DMS153 treated with DMSO at 0.1 percent for 48 hours (cell line): ENCODE measurements around the gene ZNRF3.

ENCODE experiments used
- DNase-seq: peaks from one replicate; lab custom pipeline; 2025; ENCODE audit not compliant: unreplicated experiment; lab: John Stamatoyannopoulos, UW

ZNRF3 gene

DNA sequence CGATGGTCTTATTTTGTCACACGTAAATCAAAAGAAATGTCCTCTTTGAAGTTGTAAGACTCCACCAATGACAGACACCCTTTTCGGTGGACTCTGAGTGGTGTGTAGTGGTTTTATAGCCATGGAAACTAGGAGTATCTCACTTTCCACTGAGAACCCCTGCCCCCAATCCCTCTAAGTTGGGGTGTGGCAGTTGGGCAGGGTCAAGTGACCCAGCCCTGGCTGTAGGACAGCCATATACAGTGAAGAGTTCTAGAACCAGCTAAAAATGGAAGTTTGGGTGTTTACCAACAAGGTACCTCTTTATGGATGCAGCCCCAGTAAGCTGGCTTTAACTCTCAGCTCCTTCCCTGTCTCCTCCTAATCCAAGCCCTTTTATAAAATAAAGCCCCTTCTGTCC lies 173.1 kb downstream of the ZNRF3 start:
- DNase-seq = no peak

DNA sequence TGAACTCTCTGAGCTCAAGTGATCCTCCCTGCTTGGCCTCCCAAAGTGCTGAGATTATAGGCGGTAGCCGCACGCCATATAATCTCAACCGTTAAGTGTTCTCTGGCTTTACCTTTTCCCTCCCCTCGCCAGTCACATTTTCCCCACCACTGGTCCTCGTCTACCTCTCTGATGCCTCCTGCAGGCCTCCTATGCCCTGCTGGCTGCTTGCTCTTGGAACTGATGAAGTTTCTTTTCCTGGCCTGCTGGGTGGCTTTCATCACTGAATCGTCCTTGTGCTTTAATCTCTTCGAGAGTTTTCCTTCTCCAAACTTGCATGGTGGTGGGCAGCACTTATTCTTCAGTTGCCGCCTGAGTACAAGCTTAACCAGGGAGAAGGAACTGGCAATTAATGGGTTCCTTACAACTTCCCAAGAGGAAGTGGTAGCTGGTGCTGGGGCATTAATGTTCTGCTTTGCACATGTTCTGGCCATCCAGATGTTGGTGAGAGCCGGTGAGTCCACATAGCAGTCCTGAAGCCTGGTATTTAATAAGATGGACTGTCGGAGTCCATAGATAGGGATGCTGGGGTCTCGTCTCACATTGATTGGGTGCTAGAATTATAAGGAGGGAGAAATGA lies 177.0 kb downstream of the ZNRF3 start:
- no peak for DNase-seq

DNA sequence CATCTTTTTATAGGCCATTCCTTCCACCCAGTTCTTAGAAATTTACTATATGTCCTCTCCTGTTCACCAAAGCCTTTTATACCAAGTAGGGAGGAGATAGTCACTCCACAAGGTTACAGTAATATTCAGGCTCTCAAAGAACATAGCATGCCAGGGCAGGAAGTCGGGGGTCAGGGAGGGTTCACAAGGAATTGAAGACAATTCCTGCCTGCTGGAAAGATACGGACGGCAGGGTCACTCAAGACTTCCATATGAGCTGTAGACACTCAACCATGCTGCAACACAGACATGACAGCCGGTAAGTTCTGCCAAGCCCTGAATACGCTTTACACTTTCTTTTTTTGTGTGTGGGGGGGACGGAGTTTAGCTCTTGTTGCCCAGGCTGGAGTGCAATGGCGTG lies 177.6 kb downstream of the ZNRF3 start:
- DNase-seq = no peak

DNA sequence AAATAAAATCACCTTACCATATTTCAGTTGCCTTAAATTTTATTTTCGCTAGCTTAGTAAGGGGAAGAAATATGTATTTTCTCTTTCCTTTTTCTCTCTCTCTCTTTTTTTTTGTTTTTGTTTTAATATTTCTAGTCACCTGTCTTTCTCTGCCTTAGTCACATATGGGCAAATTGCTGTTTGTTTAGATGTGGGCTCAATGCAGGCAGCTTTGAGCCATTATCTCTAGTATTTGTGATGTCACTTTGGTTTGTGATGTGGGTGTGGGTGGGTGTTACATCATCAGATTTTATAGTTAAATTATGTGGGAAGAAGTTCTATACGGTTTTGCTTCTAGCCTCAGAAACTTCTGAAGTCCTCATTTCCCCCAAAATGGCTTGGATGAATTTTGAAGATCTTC lies 178.4 kb downstream of the ZNRF3 start, which contains the start of gene C22orf31:
TSS of gene C22orf31 (minus strand) at position 59 of the 400 bp plus-strand sequence. CDS start at position 20, 39 bp downstream.
- DNase-seq = no peak

DNA sequence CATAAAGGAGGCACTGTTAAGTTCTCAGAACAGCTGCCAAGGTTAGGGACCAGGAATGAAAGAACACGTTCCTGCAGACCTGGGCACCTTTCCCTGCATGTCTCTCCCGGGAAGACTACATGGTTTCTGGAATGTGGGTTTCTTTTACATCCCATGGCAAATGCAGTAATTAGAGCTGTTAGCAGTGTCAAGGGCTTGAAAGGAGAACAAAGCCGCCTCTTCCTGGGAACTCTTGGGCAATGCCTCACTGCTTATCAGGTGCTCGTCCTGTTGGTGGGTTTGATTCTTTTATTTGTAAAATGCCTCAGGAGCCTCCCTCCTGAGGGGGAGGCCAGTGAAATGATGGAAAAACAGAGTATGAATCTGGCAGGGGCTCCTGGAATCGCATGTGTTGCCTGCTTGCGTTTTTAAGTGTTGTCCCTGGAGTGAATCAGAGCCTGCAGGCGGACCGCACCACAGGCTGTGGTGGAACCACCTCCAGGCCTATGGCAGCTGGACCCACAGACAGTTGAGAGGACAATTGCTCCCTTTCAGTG lies 179.0 kb downstream of the ZNRF3 start:
- DNase-seq = peak; percentile 21

DNA sequence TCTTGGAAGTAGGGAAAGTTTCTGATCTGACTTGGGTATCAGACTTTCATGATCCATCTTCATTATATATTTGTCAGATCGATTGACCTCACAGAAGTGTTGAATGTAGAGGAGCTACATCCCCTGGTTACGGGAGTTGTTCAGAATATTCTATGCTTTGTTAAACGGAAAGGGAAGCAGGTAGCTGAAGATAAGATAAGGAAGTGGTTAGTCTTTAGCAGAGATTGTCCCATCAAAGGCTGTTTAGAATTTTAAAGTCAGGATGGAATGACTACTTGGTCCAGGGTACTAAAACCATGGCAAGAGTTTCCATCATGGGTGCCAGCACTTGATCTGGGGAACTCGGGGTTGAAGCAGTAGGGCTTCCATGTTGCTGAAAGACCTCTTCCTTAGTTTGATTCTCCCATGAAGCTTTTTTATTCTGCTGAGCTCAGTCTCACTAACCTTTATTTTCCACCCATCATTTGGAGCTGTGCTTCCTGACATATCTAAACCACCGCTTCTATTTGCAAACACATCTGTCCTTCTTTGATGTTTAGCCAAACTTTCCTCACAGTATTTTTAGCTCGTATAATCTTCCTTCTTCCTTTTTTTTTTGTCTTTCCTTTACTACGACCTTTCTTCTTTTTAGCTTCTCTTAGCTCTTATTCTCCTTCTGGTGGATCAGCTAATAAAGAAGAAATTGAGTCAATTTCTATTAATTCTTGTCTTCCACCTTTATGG lies 182.3 kb downstream of the ZNRF3 start:
- DNase-seq = no peak

DNA sequence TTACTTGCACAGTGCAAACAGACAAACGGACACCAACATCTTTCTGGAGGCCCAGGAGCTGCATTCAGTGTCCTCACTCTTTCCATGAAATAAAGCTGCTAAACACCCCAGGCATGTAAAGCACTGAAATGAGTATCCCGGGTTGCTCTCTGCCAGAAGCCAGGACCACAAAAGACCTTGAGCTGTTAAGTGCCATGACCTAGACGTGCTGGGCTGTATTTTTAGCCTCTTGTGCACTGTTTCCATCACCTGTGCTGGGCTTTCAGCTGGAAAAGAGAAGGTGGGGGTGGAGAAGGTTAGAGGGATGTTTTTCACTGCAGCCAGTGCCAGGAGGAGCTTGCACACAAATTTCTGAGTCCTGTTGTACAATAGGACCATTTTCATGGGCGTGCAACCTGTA lies 186.1 kb downstream of the ZNRF3 start:
- no peak for DNase-seq

DNA sequence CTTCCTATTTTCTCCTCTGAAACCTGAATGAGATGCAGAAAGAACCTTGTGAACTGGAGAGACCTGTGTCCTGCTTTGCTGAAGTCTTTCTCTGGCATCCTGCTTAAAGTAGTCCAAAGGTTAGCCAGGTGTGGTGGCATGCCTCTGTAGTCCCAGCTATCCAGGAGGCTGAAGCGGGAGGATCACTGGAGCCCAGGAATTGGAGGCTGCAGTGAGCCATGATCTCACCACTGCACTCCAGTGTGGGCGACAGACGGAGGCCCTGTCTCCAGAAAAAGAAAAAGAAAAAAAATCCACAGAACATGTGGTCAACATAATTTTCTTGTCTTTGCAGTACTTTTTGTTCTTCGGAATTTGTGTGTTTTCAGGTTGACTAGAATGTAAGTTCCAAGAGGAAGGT lies 187.1 kb downstream of the ZNRF3 start:
- DNase-seq = no peak

DNA sequence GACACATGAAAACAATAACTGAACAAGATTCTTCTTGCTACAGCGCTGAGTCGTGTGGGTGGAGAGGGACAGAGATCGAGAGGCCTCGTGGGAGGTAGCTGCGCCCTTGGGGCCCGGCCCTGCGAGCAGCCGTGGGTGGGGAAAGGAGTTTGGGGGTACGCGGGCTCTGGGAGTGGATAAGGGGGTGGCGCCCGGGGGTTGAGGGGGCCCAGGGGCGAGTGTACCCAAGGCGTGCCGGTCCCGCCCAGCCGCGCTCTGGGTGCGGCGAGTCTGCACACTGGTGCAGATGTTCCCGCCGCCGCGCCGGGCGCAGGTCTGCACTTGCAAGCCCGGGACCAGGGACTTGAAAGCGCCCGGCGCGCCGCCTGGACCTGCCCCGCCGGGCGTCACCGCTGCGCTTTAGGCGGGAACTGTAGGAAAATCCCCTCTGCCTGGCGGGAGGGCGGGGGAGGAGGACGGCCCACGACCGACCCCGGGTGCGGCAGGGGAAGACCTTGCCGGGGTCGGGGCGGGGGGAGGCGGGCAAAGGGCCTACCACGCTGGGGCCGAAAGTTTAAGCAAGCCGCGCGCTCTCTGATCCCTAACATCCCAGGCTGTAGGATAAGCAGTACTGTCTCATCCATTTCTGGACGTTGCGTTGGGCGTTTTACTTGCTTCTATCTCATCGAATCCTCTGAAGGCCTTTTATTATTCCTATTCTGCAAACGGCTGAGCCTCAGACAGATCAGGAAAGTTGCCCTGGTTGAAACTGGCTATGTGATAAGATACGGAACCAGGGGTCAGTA lies 188.1 kb downstream of the ZNRF3 start:
- DNase-seq = peak; percentile 40

DNA sequence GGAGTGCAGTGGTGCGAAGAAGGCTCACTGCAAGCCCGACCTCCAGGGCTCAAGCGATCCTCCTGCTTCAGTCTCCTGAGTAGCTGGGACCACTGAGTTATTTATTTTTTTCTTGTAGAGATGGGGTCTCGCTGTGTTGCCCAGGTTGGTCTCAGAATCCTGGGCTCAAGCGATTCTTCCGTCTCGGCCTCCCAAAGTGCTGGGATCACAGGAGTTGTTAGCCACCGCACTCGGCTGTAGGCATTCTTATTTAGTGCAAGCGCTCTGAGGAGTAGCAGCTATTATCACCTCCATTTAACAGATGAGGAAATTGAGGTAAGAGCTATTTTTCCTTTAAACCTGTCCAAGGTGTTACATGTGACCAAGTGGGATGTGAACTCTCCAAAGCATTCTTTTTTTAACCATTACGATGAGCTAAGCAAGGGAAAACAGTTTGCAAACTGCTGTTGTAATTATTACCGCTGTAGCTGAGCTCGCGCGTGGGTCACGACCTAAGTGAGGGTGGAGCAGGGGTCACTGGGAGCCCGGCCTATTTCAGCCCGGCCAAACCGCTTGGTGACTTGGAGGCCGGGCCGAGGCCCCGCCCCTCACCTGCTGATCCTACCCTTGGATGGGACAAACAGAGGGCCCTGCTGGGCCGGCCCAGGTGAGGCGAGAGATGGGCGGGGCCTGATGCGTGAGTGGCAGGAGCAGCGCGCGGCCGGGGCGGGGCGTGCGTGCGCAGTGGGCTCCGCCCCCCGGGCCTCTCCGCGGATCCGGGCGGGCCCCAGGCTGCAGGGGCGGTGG lies 189.0 kb downstream of the ZNRF3 start:
- DNase-seq = peak; percentile 74

DNA sequence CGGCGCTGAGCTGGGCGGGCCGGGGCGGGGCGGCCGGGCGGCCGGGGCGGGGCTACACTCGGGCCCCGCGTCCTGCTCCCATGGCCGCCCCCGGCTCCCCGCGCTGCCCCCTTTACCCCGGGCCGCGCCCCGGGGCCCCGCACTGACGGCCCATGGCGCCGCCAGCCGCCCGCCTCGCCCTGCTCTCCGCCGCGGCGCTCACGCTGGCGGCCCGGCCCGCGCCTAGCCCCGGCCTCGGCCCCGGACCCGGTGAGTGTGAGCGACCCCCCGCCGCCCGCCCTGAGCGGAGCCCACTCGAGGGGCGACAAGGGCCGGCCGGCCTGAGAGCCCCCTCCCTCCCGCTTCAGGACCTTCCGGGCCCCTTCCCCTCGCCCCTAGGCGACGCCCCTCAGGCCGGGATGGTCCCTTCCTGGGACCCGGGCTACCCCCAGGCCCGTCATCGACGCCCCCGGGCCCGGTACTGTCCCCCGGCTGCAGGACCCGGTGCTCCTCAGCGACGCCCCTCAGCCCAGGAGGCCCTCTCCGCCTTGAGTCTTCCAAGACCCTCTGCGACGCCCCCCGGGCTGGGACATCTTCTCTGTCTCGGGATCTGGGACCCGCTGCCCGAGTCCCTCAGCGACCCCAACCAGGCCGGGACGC lies 189.7 kb downstream of the ZNRF3 start, which contains the start of gene KREMEN1:
TSS of gene KREMEN1 (plus strand) at position 57 of the 639 bp plus-strand sequence. CDS start at position 153, 96 bp downstream.
- no peak for DNase-seq

DNA sequence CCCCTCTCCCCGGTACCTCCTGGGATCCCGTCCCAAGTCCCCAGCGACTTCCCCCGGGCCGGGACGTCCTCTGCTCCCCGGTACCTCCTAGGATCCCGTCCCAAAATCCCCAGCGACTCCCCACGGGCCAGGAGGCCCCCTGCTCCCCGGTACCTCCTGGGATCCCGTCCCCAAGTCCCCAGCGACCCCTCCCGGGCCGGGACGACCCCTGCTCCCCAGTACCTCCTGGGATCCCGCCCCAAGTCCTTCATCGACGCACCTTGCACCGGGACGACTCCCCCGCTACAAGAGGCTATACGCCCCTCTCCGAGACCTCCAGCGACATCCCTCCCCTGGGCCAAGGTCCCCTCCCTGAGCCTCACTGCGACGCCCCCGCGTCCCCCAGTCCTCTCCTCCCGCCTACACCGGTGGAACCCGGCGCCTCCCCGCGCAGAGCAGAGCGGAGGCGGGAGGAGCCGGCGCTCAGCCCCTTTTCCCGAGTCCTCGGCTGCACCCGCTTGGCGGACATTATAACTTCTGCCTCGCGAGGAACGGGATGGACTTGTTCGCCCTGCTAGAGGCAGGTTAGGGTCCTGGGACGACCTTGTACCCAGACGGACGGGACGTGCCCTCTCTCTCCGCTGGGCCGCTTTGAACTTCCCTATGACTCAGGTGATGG lies 190.4 kb downstream of the ZNRF3 start:
- DNase-seq = peak; percentile 22

DNA sequence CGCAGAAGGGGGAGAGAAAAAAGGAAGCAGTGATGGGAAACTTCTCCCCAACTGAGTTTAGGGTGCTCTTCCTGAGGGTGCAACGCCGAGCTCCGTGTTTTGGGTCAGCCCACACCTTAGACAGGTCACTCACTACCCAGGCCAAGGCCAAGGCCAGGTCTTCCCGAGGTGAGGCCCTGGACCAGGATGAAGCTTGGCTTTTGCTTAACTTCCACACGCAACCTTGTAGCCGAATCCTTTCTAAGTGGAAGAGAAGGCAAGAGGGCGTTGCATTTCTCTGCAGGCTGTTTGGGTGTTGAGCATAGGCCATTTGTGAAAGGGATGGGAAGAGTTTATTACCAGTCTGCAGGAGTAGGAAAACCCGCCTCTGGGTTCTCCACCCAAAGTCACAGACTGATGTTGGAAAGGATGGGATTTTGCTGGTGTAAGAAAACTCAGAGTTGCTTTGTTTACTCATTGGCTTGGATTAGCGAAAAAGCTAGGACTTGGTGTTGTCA lies 191.0 kb downstream of the ZNRF3 start:
- no peak for DNase-seq

DNA sequence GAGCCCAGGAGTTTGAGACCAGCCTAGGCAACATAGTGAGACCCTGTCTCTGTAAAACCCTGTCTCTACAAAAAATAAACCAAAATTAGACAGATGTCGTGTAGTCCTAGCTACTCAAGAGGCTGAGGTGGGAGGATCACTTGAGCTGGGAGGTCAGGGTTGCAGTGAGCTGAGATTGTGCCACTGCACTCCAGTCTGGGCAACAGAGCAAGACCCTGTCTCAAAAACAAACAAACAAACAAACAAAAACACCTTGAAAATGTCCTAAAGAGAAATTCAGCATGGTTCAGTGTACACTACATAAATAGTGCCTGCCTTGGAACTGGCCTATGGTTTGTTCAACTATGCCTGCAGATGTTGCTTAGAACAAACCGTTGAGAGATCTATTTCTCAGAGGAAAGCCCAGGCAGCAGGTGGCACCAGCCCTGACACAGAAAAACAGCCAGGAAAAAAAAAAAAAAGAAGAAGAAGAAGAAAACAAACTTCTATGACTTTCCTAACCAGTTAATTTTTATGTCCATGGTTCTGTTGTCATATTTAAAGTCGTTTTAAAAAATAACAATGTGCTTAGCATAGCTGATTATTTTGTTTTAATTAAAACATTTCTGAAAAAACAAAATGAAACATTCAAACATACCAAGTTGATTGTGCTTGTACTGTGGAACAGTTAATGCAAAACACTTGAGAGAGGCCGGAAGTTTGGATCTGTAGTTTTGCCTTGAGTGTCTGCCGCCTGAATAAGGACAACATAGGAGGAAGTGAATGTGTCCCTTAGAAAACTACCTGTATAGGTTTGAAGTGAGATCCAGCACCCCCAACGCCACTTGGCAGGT lies 194.9 kb downstream of the ZNRF3 start:
- peak; percentile 46 for DNase-seq

DNA sequence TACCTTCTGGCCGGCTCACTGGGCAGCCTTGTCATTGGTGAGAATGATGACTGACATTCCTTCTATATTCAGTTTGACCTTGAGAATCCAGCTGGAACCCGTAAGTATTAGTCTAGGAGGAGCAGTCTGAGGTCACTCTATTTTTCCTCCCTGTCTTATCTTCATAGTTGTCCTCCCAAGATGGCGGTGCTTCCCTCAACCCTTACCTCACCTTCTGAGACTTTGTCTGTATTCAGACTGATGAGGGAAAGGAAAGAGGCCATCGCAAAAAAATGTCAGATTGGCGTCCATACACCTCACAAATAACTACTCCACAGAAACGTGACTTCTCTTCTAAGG lies 195.5 kb downstream of the ZNRF3 start:
- no peak for DNase-seq

DNA sequence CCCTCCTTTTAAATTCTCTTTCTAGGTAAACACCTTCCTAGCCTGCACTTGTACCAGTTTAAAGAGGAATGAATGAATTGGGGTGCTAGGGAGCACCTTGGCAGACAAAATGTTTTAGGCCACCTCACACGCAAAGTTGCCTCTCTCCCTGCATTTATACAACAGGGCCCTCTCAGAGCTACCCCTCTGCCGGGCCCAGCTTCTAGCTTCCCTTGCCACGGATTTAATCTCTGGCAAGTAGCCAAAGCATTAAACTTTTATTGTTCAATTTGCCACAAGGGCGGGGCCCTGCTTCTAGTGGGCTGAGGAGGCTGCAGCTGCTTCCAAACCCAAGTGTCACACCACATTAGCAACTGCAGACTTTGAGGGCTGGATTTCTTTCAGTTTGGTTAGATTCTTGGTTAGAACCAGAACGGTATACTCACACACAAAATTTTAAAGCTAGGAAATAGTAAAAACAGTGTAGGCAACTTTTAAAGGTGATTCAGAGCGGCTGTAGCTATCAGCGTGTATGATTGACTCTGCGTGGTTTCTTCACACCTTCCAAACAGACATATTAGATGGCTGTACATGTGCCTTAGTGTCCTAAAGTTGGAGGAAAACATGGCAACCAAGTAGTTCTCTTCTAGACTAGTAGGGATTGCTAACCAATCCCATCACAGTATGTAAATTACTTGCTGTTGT lies 196.0 kb downstream of the ZNRF3 start:
- DNase-seq = peak; percentile 95

DNA sequence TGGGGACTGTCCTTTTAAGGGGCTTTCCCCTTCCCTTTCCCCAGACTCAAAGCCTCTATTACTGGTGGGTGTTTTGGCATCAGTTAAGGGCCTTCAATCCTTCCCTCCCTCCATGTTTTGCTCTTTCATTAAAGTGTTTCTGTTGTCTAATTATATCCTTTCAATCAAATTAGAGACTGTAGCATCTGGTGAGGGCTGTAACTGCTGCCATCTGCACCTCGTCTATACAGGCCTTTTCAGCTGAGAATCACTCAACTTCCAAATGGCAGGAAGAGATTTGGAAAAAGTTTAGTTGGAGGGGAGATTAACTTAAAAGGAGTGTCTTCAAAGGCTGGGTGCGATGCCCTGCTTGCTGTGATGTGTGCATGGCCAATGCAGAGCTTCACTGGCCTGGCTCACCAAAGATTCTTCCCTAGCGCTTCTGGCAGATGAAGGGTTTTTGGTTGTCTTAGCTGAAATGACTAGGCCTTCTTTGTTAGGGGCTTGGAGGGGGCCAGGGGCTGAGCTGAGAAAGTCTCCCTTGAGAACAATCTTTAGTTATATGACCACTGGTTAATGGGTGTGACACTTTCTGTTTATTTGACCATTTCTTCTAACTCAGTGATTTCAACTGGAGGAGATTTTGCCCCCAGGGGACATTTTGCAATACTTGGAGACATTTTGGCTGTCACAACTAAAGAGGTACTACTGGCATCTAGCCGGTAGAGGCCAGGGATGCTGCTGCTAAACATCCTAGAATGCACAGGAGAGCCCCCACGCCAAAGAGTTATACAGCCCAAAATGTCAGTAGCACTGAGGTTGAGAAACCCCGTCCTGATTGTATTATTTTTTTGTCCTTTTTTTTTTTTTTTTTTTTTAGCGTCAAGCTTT lies 197.0 kb downstream of the ZNRF3 start:
- no peak for DNase-seq
